Measurements from ENCODE around the gene DTNB.
A peak's percentile ranks its signal among the peaks of the same experiment; 100 is the strongest.
"Not testable (repeated sequence)": the region's sequence is repeated elsewhere in the genome, so short reads cannot be mapped to it uniquely, and the experiment has no call there.

Gene DTNB

GRCh38 chr2:25633801-25634200 lies 39.6 kb downstream of the DTNB start:
- not testable (repeated sequence) for DNase-seq

GRCh38 chr2:25632396-25632795 lies 41.0 kb downstream of the DTNB start:
- no peak for DNase-seq

- DNase-seq: no peak
These were observed 48.7 kb downstream of the DTNB start for GRCh38 chr2:25624635-25625034.

- no peak for DNase-seq
These were observed 50.0 kb downstream of the DTNB start for GRCh38 chr2:25623361-25623760.

GRCh38 chr2:25620711-25621110 lies 52.7 kb downstream of the DTNB start:
- no peak for DNase-seq

GRCh38 chr2:25620077-25620476 lies 53.3 kb downstream of the DTNB start:
- no peak for DNase-seq

GRCh38 chr2:25619185-25619584 lies 54.2 kb downstream of the DTNB start:
- no peak for DNase-seq

- DNase-seq: no peak
These were observed 54.7 kb downstream of the DTNB start for GRCh38 chr2:25618676-25619075.

GRCh38 chr2:25617948-25618646 lies 55.3 kb downstream of the DTNB start:
- peak in 1 of 58 donors; percentile 13 for DNase-seq

GRCh38 chr2:25615920-25616319 lies 57.5 kb downstream of the DTNB start:
- no peak for DNase-seq

- no peak for DNase-seq
These were observed 58.0 kb downstream of the DTNB start for GRCh38 chr2:25615386-25615785.

- no peak for DNase-seq
These were observed 58.7 kb downstream of the DTNB start for GRCh38 chr2:25614711-25615110.

- no peak for DNase-seq
These were observed 64.7 kb downstream of the DTNB start for GRCh38 chr2:25608718-25609117.

GRCh38 chr2:25606892-25607291 lies 66.5 kb downstream of the DTNB start:
- DNase-seq: no peak

GRCh38 chr2:25602333-25602723 lies 71.0 kb downstream of the DTNB start:
- no peak for DNase-seq

GRCh38 chr2:25601711-25602332 lies 71.6 kb downstream of the DTNB start:
- DNase-seq: not testable (repeated sequence)

- peak in 30 of 58 donors; percentile 13 to 80 (median 41) for DNase-seq
These were observed 74.5 kb downstream of the DTNB start for GRCh38 chr2:25598911-25599310.

GRCh38 chr2:25598332-25598731 lies 75.0 kb downstream of the DTNB start:
- no peak for DNase-seq

- no peak for DNase-seq
These were observed 75.5 kb downstream of the DTNB start for GRCh38 chr2:25597881-25598280.

GRCh38 chr2:25596516-25597244 lies 76.7 kb downstream of the DTNB start:
- DNase-seq: no peak

GRCh38 chr2:25595393-25595792 lies 78.0 kb downstream of the DTNB start:
- no peak for DNase-seq

- no peak for DNase-seq
These were observed 78.4 kb downstream of the DTNB start for GRCh38 chr2:25594991-25595390.

Measured in anterior cingulate cortex (tissue), 58 donors.